Activated CD8-positive, alpha-beta memory T cell treated with anti-CD3 and anti-CD28 coated beads for 24 hours (primary cell): Measurements from ENCODE around the gene CPTP.

ENCODE experiments used
- DNase-seq: peaks from one replicate; pipeline ENCODE4 v3.0.0-alpha.2; 2020

The CPTP gene

DNA sequence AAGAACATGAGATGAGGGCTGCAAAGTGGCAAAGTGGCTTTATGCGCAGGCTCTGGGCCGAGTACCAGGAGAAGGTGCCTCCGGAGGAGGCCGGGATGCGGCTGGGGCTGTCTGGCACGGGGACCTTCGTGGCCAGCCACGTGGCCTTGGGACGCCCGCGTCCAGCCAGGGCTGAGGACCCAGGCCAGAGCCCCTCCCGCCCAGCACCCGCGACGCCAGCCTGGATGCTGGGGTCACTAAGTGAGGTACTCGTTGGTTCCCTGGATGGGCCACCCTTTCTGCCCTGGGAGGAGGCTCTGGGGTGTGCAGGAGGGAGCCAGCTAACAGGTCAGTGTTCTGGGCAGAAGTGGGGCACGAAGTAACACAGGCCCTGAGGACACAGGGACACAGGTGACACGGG lies 31.8 kb upstream of the CPTP start:
- DNase-seq, result no peak

DNA sequence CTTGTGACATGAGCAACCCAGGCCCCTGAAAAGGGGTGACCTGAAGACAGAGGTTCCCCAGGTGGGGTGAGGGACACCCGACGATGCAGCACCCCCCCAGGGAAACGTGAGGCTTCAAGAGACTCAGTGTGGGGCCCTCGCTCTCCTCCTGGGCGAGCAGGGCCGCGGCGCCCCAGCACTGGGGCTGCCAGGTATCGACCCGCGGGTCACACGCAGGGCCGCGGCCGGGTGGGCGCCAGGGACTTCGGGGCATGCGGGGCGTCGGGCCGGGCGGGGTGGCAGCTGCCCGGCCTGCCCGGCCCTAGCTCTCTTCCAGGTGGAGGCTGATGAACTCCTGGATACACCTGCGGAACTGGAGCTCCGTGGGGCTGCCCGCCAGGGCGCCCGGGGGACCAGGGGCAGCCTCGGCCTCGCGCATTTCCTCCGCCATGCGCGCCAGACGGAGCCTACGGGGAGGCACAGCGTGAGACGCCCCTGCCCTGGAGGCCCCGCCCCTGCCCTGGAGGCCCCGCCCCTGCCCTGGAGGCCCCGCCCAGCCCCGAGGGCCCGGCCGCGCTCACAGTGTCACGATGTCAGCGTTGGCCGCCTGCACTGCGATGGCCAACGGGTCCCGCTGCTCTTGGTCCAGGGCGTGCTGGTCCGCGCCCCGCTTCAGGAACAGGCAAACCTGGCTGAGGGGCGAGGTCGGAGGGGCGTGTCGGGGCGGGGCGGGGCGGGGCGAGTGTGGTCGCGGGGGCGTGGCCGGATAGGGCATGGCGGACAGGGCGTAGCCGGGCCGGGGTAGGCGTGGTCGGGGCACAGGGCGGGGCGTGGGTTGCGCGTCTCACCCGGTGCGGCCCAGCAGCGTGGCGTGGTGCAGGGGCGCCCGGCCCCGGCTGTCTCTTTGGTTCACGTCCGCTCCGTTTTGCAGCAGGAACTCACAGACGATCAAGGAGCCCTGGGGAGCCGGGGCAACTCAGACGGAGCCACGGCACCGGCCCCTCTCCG lies 31.0 kb upstream of the CPTP start:
- no peak for DNase-seq

DNA sequence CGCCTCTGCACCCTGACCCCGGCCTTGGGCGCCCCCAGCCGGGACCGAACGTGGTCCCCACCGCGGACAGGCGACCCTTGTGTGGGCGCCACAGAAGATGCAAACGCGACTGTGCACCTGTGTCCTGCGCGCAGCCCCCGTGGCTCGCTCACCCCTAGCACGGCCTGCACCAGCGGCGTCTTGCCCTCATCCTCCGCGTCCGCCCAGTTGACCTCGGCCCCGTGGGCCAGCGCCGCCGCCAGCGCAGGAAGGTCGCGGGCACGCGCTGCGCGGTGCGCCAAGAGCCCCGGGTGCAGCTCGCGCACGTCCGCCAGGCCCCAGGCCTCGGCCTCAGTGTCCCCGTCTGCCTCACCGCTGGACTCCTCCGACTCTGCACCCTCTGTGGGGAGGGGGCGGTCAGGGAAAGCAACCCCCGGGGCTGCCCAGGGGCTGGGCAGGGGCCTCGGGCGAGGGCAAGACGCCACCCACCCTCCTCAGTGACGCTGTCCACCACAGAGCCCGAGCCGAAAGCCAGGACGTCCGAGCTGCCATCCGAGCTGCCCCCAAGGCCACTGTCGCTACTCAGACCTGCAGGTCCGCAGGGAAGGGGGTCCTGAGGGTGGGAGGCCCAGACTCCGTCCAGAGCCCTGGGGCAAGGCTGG lies 30.2 kb upstream of the CPTP start:
- DNase-seq, result no peak

DNA sequence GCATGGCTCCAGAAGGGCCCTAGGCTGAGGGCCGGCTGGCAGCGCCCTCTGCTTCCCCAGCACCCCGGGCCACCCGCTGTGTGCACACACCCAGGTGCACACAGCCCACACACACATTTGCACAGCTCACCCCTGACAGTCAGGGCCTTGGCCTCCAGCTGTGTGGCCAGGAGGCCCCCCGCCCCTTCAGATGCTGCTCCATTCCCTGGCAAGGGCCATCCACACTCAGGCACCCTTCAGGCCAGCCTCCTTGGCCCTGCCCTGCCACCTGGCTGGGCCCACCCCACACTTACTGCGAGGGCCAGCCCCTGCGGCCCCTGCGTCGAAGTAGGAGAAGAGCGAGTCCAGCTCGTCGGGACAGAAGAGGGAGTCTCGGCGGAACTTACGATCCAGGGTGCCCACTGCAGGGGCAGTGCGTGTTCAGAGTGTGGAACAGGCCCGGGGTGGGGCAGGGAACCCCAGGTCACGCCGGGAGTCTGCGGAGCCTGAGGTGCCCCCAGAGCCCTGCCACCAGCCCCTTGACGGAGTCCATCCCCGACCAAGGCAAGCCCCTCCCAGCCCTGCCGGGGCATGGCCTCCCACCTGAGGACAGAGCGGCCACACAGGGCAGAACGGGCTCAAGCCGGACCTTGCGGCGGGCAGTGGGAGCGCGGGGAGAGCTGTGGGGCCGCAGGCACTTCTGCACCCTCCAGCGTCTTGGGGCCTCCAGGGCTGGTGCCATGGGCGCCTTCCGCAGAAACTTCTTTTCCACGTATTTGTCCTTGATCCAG lies 29.3 kb upstream of the CPTP start:
- DNase-seq, result no peak

DNA sequence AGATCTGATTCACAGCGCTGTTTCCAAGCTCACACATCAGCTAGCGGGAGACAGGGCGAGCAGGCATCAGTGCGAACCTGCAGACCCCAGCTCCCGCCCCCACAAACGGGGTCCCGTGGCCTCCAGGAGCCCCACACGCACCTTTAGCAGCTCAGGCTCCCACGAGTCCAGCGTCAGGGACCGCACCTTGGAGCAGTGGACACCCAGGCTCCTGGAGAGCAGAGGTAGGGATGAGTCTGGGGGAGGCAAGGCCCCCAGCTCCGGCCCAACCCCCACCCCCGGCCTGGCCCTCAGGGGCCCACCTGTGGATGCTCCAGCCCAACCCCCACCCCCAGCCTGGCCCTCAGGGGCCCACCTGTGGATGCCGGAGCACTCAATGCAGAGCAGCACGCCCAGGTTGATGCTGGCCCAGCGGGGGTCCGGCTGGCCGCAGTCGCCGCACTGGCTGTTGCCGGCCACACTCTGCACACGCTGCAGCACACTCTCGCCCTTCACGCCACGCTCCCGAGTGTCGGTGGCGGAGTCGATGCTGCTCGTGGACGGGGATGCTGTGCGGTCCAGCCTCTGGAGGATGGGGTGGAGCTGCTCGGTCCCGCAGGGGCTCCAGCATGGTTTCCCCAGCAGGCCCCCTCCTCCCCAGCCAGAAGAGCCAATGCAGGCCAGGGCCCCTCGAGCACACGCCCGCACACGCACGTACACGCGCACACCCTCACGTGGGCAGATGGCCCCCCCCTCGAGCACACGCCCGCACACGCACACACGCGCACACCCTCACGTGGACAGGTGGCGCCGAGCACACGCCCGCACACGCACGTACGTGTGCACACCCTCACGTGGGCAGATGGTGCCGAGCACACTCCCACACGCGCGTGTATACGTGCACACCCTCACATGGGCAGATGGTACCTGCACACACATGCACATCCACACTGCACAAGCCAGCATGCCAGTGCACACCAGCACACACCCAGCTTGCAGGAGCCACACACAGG lies 28.2 kb upstream of the CPTP start:
- no peak for DNase-seq

DNA sequence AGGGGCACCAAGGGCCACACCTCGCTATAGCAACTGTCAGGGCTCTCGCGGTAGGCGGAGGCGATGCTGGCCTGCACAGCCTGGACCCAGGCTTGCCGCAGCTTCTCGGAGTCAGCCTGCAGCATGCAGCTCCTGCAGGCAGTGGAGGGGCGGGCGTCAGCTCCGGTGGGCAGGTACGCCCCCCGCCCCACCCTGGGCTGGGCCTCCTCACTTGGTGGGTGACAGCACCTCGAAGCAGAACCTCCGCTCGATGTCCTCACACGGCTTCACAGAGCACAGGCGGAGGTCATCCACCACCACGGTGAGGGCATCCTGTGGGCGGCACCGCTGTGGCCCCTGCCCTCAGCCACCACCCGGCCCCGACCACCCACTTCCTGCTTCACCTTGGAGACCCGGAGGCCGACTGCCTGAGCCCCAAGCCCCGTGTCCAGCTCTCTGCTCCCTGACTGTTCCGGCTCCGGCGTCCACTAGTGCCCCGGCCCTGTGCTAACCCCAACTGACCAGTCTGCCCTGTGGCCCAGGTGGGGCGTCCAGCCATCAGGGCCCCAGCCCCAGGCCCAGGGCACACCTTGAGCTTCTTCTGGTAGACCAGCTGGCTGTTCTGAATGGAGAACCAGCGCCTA lies 26.7 kb upstream of the CPTP start:
- DNase-seq, result no peak

DNA sequence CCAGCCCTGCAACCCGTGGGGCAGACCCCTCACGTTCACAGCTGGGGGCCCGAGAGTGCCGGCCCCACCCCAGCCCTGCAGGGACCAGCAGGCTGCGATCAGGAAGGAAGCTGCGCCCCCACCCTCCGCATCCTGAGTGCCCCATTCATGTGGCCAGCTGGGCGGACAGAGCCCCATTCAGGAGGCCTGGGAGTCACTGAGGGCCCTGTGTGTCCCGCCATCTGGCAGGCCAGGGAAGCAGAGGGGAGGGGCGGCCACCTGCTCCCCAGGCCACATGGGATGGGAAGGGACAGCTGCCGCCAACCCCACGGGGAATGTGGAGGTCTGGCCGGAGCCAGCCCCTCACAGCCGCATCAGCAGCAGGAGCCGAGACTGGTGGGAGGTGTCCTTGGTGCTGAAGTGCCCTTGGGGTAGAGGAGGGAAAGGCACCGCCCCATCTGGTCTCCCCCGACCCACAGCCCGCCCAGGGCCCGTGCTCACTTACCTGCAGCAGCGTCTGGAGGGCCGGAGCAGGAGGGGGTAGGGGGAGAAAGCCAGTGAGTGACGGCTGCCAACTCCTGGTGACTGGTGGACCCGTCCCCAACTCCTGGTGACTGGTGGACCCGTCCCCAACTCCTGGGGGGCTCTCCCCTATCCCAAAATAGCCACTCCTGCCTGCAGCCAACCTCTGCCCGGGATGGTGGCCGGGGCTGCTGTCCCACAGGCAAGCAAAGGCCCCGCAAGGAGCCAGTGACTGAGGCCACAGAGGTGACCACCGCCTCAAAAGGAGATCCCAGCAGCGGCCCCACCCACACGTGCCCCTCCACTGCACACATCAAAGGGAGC lies 25.5 kb upstream of the CPTP start:
- DNase-seq, result no peak

DNA sequence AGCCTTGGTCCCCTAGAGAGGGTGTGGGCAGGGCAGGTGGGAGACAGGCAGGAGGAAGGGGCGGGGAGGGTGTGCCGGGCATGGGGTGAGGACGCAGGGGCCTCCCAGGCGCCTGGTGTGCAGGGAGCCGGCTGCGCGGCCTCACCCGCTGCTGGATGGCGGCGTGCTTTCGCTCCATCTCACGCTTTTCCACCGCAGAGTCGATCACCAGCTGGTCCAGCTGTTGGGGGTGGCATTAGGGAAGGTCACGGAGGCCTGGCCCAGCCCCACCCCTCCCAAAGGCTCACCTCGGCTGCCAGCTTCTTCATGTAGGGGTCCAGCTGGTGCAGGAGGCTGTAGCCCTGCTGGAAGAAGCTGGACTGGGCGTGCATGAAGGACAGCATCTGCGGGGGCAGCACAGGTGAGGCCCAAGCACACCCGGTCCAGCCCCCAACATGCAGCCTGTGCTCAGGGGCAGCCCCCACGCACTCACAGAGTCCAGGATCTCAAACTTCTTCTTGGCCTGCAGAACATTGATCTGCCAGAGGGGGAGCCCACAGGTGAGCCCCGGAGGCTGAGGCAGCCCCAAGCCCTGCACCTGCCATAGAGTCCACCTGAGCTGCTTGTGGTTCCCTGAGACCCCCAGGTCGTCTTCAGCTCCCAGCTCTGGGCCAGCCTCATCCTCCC lies 24.8 kb upstream of the CPTP start:
- no peak for DNase-seq

DNA sequence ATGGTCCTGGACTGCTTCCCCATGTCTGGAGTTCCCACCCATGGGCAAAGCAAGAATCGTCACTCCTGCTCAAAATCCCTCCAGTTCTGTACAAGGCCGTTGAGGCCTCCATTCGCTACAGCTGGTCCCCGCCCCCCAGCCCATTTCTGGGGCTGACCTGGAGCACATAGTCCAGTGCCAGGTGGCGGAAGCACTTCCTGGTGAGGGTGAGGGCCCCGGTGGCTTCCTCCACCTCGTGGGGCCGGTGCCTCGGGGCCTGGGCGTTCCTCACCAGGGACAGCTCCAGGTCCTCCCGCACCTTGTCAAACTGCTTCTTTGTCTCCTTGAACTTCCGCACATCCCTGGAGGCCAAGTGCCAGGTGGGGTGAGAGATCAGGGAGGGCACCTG lies 24.3 kb upstream of the CPTP start:
- DNase-seq, result no peak

DNA sequence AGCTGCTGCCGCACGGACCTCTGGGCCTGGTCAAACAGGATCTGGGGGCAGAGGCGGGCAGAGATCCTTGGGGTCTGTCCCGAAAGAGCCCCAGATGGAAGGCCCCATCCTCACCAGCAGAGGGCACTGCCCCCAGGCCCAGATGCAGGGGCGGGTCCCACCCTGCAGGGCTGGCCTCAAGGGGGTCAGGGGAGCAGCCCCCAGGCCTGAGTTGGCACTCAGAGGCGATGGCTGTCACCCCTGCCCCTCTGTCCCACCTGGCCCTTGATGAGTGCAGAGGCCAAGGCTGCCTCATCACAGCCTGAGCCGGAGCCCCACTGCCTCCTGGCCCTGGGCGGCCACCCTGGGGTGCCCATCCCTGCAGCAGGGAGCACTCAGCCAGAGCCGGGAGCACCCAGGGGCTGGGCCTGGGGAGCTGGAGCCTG lies 22.6 kb upstream of the CPTP start:
- no peak for DNase-seq

DNA sequence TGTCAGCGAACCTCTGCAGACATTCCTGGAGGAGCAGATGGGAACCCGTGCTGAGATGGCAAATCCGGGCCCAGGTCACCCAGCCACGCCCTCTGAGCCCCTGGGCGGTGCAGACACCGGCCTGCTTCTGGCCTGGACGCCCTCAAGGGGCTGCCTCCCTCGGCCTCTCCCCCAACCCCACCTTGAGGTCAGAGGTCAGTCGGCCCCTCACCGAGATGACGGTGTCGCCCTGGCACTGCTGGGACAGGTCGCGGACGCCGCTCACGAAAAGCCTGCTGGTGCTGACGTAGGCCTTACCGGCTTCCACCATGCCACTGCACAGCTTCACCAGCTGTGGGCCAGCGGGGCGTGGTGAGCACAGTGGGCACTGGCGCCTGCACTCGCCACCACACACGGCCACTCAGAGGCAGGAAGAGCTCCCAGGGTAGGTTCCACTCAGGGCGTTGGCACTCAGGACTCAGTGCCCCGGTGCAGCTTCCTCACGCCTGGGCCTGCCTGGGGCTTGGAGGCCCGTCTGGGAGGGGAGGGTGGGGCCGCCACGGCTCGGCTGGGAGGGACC lies 21.6 kb upstream of the CPTP start:
- no peak for DNase-seq

DNA sequence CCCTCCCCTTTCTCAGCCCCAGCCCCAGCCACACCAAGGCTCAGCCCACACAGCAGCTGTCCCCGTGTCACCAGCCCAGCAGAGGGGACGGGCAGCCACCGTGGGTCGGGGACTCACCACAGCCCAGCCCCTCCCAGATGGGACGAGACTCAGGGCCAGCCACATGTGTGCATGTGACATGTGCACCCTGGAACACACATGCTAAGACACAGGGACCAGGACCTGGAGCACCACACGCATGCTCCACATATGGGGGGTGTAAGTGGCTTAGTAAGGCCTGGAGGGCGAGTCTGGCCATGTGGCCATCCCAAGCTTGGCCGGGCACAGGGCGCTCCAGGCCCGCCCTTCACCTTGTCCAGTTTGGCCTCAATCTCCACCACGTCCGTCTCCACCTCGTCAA lies 20.9 kb upstream of the CPTP start:
- DNase-seq, result no peak

DNA sequence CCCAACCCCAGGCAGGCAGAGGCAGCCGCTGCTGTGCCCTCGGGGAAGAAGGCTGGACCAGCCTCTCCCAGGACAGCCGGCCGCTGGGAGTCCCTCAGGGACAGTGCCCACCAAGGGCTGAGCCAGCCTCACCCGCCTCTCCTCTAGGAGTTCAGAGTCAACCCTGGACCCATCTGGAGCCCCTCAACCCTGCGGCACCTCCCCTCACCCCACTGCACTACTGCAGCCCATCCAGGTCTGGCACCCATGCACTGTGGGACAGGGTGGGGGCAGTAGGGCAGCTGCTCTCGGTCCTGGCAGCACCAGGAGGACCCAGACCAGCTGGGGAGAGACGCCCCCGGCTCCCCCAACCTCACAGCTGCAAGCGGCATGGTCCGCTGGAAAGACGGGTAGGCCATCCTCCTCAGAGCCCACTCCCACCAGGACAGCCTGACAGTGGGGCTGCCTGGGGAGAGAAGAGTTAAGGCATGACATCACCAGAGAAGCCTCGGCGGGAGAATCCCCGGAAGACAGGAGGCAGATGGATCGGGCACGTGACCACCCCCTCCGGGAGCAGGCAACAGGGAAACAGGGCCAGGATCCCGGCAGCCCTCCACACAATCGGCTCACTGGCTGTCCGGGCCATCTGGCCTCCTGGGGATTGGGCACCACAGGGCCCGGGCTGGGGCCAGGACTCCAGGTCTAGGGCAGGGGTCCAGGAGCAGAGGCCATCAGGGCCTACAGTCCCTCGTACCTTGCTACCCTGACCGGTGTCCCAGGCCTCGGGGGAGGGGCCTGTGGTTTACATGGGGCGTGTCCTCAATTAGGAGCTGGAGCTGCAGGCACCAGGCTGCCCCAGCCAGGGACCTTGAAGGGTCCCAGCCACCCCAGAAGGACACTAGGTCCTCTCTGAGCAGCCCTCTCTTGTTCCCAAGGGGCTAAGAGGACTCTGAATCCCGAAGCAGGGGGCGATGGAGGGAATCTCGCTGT lies 20.0 kb upstream of the CPTP start:
- no peak for DNase-seq

DNA sequence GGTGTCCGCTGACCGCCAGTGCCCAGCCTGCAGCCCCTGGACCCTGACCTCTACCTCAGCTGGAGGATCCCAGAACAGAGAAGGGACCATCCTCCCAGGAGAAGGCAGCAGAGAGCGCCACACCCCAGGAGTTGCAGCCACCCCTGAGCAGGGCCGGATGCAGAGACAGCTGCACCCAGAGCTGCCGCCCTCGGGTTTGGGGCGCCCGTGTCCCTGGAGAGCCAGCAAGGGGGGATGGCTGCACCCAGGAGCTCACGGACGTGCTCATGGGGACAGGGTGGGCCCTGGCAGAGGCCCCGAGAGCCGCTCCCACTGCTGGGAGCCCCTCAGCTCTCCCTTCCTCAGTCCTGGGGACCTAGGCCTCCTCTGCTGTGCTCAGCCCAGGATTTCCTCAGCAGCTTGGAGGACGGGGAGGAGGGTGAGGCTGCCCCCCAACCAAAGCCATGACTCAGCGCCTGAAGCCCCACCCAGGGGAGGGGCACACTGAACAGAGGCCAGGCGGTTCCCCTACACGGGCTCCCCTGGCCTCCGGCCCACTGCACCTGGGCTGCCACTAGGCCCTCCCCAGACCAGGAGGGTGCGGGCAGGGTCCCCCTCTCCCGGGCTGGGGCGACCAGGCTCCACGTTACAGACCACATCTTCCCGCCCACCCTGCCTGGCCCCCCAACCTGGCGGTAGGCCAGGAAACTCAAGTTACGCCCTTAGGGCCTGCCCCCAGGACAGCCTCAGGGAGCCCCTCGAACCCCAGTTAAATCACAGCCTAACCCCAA lies 19.1 kb upstream of the CPTP start:
- peak; percentile 88 for DNase-seq

DNA sequence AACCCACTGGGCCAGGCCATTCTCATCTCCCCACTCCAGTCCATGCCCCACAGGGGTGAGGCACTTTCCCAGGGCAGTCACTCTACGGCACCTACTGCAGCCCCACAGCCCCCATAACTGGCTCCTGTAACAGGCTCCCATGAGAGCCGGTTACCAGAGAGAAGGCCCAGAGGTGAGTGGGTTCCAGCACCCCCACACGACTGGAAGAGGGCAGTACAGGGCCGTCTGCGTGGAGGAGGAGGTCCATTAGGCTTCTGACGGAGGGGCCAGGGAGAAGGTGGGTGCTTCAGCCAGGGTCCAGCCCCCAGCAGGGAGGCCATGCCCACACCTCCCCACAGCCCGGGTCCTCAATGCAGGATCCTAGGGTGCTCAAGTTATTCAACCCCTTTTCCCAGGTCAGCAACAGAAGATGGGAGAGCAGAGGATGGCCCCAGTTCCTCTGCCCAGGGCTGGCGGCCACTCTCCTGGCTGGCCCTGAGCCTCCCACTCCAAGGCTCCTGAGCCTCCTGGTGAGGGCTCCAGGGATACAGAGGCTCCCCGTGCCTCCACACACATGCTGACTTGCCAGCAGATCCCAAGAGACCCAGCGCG lies 18.4 kb upstream of the CPTP start:
- no peak for DNase-seq

DNA sequence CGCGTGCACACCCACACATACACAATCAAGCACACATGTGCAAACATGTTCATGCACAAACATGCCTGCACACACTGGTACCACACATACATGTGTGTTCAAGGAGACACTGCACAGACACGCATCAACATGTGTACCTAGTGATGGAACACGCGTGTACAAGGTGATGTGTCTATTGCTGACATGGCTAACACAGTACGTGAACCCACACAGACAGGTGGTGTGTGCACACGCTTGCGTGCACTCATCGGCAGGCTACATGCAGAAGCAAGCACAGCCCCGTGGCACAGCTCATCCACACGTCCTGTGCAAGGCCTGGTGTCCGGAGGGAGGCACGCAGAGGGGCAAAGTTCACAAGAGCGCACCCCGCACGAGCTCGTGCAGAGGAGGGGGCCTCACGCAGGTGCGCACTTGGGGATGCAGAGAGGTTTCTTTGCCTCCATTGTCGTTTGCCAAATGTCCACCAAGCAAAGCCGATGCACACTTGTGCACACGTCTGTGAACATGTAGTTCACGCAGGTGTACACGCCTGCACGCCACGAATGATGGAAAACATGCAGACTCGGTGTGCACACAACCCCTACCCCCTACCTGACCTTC lies 17.8 kb upstream of the CPTP start:
- peak; percentile 68 for DNase-seq
